RCC 7860 (cell line): ENCODE measurements around the gene PRKCI.
"Not testable (repeated sequence)": the region's sequence is repeated elsewhere in the genome, so short reads cannot be mapped to it uniquely, and the experiment has no call there.

Experiments
- DNase-seq: peaks from one replicate; pipeline ENCODE4 v3.0.0-alpha.2; 2015; ENCODE audit warnings: low spot score
- FAIRE-seq: peaks from 2 replicates; lab custom pipeline; 2012; peaks lifted over from hg19 to GRCh38; lab: Jason Lieb, UNC

The PRKCI gene

DNA sequence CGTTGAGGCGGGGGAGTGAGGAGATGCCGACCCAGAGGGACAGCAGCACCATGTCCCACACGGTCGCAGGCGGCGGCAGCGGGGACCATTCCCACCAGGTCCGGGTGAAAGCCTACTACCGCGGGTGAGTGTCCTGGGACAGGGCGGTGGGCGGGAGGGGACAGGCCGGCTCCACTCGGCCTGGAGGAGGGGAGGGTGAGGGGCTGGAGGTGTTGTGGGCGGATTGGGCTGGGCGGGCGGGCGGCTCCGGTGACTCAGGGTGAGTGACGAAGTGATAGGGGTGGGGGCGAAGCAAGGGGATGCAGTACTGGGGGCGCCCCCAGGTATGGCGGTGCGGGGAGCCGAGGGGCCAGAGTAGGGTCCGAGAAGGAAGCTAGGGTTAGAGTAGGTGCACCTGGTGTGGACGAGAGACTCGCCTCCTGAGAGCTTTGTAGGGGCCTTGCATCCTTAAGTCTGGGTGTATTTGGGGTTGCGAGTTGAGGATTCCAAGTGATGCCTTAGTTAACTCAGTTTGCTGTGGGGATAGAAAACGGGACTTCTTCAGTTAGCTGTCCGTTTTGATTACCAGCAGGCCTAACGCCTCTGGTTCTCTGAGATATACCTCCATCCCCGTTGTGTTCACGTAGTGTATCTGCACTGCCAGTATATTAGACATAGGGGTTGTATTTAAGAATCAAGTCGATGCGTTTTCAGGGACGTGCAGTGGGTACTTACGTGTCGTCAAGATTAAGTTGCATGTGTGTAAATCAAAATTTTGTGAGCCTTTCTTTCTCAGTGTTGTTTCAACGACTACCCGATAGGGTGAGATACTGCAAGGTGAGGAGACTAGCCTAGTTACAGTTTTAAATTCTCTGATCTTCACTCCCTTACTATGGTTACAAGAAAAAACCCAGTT lies 670 bp downstream of the PRKCI start:
- FAIRE-seq (peak; percentile 38), DNase-seq (no peak)

DNA sequence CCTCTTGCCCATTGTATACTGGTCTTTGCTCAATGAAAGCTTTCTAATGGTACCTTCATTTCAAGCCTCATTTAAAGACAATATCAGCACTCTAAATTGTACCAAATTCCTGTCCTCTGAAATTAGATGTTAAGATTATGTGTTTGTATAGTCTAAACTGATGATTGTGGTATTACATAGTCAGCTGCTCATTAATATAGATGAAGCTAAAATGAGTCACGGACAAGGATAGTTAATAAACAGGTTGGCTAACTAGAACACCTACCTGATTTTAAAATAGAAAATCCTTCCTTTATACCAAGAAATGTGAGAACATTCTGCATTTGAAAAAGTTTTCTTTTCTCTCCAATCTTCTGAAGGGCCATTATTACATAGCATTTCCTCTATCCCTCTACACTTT lies 2.9 kb downstream of the PRKCI start:
- FAIRE-seq (no peak), DNase-seq (no peak)

DNA sequence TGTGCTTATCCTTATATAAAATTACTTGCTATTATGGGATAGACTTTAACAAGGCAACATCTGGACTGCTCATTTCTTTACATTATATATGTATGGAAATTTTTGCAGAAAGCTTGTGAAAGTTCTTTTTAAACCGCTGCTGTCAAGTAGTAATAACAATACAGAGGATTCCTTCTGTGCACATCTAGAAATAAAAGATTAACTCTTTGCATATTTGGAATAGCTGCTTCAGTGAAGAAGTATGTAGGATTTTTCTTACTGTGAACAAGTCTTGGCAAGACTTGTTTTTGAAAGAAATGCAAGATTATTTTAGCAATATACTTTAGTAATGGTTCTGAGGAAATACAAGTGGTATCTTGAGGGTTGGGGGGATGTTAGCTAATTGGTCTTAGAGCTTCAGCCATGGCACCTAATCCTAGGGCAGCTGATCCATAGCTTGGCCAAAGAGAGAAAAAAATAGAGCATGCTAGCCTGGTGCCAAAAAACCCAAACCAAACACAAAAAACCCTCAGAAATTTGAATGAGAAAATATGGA lies 4.3 kb downstream of the PRKCI start:
- FAIRE-seq (peak; percentile 15), DNase-seq (no peak)

- DNase-seq (no peak), FAIRE-seq (no peak)
Observed at GRCh38 chr3:170228093-170228766, 6.0 kb downstream of the PRKCI start.

- DNase-seq (peak; percentile 63), FAIRE-seq (peak; percentile 75)
Observed at GRCh38 chr3:170232266-170232665, 10.0 kb downstream of the PRKCI start.

- DNase-seq (no peak), FAIRE-seq (peak; percentile 35)
Observed at GRCh38 chr3:170233530-170233929, 11.3 kb downstream of the PRKCI start.

- FAIRE-seq, result no peak
Observed at GRCh38 chr3:170240142-170240541, 17.9 kb downstream of the PRKCI start.

GRCh38 chr3:170240671-170241070 lies 18.4 kb downstream of the PRKCI start:
- no peak for DNase-seq
- peak; percentile 36 for FAIRE-seq

More at GRCh38 chr3:170240142-170240541, 17.9 kb downstream of the PRKCI start:
- no peak for DNase-seq

- FAIRE-seq (no peak), DNase-seq (no peak)
Observed at GRCh38 chr3:170244576-170244975, 22.4 kb downstream of the PRKCI start.

- FAIRE-seq (no peak), DNase-seq (no peak)
Observed at GRCh38 chr3:170247875-170248274, 25.7 kb downstream of the PRKCI start.

DNA sequence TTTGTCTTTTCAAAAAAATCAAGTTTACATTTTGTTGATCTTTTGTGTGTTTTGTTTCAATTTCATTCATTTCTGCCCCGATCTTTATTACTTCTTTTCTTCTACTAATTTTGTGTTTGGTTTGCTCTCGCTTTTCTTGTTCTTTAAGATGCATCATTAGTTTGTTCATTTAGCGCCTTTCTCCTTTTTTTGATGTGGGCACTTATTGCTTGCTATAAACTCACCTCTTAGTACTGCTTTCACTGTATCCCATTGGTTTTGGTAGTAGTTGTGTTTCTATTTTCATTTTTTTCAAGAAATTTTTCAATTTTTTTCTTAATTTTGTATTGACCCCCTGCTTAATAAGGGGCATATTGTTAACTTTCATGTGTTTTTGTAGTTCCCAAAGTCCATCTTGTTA lies 34.4 kb downstream of the PRKCI start:
- no peak for DNase-seq
- no peak for FAIRE-seq

- no peak for FAIRE-seq
Observed at GRCh38 chr3:170257145-170257544, 34.9 kb downstream of the PRKCI start.

DNA sequence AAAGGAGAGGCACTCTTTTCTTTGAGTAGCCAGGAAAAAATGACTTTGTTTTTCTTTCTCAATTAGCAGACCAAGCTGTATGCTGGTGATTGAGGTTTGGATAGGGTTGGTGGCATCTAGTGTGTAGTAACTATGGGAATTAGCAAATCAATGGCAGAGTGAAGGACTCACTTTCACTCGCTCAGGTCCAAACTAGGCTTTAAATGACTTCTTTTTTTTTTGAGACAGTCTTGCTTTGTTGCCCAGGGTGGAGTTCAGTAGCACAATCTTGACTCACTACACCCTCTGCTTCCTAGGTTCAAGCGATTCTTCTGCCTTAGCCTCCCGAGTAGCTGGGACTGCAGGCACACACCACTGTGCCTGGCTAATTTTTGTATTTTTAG lies 35.9 kb downstream of the PRKCI start:
- no peak for FAIRE-seq

More at GRCh38 chr3:170257145-170257544, 34.9 kb downstream of the PRKCI start:
- no peak for DNase-seq

GRCh38 chr3:170259907-170260306 lies 37.7 kb downstream of the PRKCI start:
- FAIRE-seq, result no peak
- no peak for DNase-seq

More for the DNA sequence above, 35.9 kb downstream of the PRKCI start:
- DNase-seq, result no peak

DNA sequence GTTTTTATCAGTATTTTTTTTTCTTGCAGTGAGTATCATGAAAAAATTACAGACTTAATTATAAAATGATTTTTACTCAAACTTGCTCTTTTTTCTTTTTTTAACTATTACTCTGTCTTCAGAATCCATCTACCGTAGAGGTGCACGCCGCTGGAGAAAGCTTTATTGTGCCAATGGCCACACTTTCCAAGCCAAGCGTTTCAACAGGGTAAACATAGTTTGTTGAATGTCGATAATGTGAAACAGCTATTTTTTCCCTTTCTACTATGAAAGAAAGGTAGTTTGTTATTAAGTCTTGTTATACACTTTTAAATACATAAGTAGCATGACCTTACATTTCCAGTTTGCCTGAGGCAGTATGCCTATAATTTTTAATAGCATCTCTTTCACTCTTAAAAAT lies 45.6 kb downstream of the PRKCI start:
- FAIRE-seq, result no peak
- no peak for DNase-seq

DNA sequence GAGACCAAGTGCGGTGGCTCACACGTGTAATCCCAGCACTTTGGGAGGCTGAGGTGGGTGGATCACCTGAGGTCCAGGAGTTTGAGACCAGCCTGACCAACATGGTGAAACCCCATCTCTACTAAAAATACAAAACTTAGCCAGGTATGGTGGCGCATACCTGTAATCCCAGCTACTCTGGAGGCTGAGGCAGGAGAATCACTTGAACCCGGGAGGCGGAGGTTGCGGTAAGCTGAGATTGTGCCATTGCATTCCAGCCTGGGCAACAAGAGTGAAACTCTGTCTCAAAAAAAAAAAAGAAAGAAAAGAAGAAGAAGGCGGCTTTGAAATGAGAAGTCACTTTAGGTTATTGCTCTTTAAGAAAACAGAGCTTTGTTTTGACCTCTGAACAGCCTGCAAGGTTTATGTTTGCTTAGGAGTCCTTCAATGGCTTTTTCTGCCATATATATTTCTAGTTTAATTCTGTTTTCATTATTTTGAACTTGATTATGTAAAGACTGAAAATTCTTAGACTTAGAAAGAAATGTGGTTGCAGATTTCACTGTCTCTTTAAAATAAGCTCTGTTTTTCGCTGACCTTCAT lies 47.5 kb downstream of the PRKCI start:
- FAIRE-seq, DNase-seq: not testable (repeated sequence)

DNA sequence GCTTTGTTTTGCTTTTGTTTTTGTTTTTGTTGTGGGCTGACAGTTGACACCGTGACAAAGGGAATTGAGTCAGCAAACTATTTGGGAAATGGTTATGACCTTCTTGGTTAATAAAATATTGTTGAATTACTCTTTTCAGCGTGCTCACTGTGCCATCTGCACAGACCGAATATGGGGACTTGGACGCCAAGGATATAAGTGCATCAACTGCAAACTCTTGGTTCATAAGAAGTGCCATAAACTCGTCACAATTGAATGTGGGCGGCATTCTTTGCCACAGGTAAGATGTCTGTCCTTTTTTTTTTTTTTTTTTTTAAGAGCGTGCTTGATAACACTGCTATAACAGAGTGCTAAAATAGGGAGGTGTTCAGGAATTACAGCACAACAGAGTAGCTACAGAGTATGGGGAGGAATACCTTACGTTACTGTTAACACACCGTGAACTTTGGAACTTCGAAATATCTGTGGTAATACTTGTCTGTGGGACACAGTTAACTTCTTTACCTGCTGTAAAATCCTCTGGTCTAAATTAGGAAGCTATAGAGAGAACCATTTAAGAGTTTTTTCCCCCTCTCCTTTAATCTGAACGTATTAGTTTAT lies 48.2 kb downstream of the PRKCI start:
- DNase-seq, result no peak
- FAIRE-seq, result no peak

DNA sequence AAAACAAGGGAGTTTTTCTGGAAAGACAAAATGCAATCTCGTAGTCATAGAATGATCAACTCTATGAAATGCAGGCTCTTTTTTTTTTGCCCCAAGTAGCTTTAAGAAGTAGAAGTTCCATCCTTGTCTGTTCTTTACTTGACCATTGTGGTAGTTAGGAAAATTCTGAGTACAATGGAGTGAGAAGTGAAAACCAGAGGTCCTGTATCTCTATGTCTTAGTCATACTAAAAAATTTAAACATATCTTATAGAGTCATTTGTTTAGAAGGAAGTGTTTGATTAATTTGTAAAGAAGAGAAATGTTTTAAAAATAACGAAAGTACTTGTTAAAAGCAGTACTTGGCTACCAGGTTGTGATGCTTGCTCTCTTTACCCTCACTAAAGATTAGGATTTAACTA lies 52.4 kb downstream of the PRKCI start:
- DNase-seq (no peak), FAIRE-seq (no peak)

GRCh38 chr3:170275832-170276231 lies 53.6 kb downstream of the PRKCI start:
- no peak for DNase-seq
- FAIRE-seq, result no peak

DNA sequence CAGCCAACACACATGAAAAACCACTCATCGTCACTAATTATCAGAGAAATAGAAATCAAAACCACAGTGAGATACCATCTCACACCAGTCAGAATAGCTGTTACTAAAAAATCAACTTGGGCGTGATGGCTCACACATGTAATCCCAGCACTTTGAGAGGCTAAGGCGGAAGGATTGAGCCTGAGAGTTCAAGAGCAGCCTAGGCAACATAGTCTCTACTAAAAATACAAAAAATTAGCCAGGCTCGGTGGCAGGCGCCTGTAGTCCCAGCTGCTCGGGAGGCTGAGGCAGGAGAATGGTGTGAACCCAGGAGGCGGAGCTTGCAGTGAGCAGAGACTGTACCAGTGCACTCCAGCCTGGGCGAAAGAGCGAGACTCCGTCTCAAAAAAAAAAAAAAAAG lies 55.1 kb downstream of the PRKCI start:
- not testable (repeated sequence) for FAIRE-seq, DNase-seq
